IMR-90 (cell line): ENCODE results near the gene BACE1.

Experiments
- BHLHE40 ChIP-seq: fragments of 150-350 bp; IDR thresholded peaks from 2 replicates; pipeline ENCODE4 v1.6.1; 2016; ENCODE audit warnings: mild to moderate bottlenecking, low read depth, low read length
- CEBPB ChIP-seq: IDR thresholded peaks from 2 replicates; pipeline ENCODE4 v1.6.1; 2012; ENCODE audit warnings: low read depth, low read length, improper control_type of control experiment
- FOS ChIP-seq: fragments of 150-350 bp; IDR thresholded peaks from 2 replicates; pipeline ENCODE4 v1.6.1; 2016; ENCODE audit warnings: low read depth, low read length
- MAFK ChIP-seq: IDR thresholded peaks from 2 replicates; pipeline ENCODE4 v1.6.1; 2012; ENCODE audit warnings: low read depth, low read length, improper control_type of control experiment
- MAZ ChIP-seq: IDR thresholded peaks from 2 replicates; pipeline ENCODE4 v1.6.1; 2012; ENCODE audit warnings: low read depth, mild to moderate bottlenecking, low read length, improper control_type of control experiment, moderate library complexity, borderline replicate concordance
- MXI1 ChIP-seq: IDR thresholded peaks from 2 replicates; pipeline ENCODE4 v1.6.1; 2012; ENCODE audit warnings: low read depth, mild to moderate bottlenecking, low read length, moderate library complexity, borderline replicate concordance
- POLR2A ChIP-seq: IDR thresholded peaks from 2 replicates; pipeline ENCODE4 v1.6.1; 2012; ENCODE audit warnings: mild to moderate bottlenecking, low read depth, low read length
- RAD21 ChIP-seq: IDR thresholded peaks from 2 replicates; pipeline ENCODE4 v1.6.1; 2012; ENCODE audit warnings: low read length, improper control_type of control experiment
- RFX5 ChIP-seq: IDR thresholded peaks from 2 replicates; pipeline ENCODE4 v1.8.0; 2012; ENCODE audit warnings: low read depth, mild to moderate bottlenecking, low read length, moderate library complexity
- SMC3 ChIP-seq: fragments of 150-350 bp; IDR thresholded peaks from 2 replicates; pipeline ENCODE4 v1.6.1; 2016; ENCODE audit warnings: low read depth, mild to moderate bottlenecking, antibody characterized with exemption, low read length, moderate library complexity
- TF ChIP-seq, protein P1 (sequence below): conservative IDR thresholded peaks from 2 replicates; pipeline ENCODE4 v1.5.1; 2012; ENCODE audit warnings: mild to moderate bottlenecking, low read depth, low read length, improper control_type of control experiment

DNA sequence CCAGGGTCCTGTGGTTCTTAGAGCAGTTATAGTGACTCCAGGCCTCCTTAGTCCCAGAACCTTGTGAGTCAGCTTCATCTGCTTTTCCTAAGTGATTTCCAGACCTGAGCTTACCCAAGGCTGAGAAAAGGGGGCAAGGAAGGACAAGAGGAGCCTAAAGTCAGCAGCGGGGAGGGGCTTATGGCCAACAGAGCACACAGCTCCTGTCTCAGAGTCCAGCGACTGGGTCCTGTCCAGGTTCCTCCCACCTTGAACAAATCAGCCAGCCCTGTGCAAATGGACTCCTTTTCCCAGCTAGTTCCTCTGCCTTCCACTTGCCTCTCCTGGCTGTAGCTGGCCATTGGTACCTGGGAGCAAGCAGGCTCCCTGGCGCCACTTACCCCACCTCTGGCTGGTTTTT is 10.9 kb downstream of the BACE1 start:
- TF ChIP-seq, protein P1, sequence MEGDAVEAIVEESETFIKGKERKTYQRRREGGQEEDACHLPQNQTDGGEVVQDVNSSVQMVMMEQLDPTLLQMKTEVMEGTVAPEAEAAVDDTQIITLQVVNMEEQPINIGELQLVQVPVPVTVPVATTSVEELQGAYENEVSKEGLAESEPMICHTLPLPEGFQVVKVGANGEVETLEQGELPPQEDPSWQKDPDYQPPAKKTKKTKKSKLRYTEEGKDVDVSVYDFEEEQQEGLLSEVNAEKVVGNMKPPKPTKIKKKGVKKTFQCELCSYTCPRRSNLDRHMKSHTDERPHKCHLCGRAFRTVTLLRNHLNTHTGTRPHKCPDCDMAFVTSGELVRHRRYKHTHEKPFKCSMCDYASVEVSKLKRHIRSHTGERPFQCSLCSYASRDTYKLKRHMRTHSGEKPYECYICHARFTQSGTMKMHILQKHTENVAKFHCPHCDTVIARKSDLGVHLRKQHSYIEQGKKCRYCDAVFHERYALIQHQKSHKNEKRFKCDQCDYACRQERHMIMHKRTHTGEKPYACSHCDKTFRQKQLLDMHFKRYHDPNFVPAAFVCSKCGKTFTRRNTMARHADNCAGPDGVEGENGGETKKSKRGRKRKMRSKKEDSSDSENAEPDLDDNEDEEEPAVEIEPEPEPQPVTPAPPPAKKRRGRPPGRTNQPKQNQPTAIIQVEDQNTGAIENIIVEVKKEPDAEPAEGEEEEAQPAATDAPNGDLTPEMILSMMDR = no peak
- TF ChIP-seq POLR2A (no peak), BHLHE40 (no peak), MAFK (no peak), CEBPB (no peak), FOS (no peak), SMC3 (no peak), RAD21 (no peak), MAZ (no peak), MXI1 (no peak), RFX5 (no peak)
